ENCODE results near the gene CDC16.

CDC16 gene

DNA sequence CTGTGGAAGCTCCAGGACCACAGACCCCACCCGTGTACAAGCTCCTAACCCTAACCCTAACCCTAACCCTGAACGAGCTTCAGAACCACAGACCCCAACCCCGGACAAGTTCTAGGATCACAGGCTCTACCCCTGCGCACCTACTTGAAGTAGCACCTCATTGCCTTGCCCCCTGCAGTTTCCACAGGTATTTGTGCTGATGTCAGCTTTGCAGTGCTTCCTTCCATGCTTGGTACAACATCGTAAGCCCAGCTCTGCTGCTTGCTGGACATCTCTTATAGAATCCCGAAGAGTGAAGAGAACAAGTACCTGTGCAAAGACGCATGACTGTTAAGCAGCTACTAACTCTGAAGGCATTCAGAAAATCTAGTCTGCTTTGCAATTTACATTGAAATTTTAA is 20.7 kb upstream of the CDC16 start:
- Histone ChIP-seq H3K27me3 (ENCODE audit: insufficient read depth, insufficient read length) (no peaks in the 10 kb centered on the region), H3K36me3 (ENCODE audit: insufficient read depth, insufficient read length, low read length) (no peaks in the 10 kb centered on the region), H3K9me3 (ENCODE audit: insufficient read depth, low read length) (no peaks in the 10 kb centered on the region), H3K9ac (ENCODE audit: insufficient read length, low read depth) (no peak overlapping the region), H3K4me3 (ENCODE audit: insufficient read length, low read depth) (no peak overlapping the region), H3K4me1 (ENCODE audit: insufficient read depth, insufficient read length) (no peaks in the 10 kb centered on the region)
- no peak for TF ChIP-seq ZNF274 (IDR thresholded peaks at IDR 0.05; ENCODE audit: low read depth, low read length)
- TF ChIP-seq YY1 (IDR thresholded peaks at IDR 0.05; ENCODE audit: insufficient read depth, insufficient read length) = no peak
- no peak for TF ChIP-seq SUZ12 (IDR thresholded peaks at IDR 0.05; ENCODE audit: extremely low read depth, insufficient read depth, insufficient read length)
- no peak for DNase-seq (ENCODE audit: low read depth, low spot score)

DNA sequence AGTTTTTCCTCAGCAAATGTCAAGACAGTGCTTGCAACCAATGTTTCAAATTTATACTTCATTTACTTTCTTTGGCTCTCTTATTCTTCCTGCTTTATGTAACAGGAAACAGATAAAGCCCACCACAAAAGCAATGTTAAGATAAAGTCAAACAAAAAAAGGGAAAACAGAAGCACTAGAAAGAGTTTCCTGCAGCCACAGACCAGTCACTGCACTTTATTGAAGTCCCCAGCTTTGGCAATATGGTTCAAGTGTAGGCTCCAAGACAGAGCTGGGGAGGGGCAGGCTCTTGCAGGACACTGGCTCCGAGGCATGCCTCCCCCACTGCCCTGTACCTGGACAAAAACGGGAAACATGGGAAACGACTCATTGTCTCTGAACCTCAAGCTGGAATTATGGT is 15.3 kb upstream of the CDC16 start:
- no peak for DNase-seq (ENCODE audit: low read depth, low spot score)
- H3K27me3 ChIP-seq (ENCODE audit: insufficient read depth, insufficient read length) = no peaks in the 10 kb centered on the region
- H3K9ac ChIP-seq (ENCODE audit: insufficient read length, low read depth) = no peak overlapping the region
- H3K9me3 ChIP-seq (ENCODE audit: insufficient read depth, low read length) = no peaks in the 10 kb centered on the region
- H3K4me3 ChIP-seq (ENCODE audit: insufficient read length, low read depth) = no peak overlapping the region
- no peaks in the 10 kb centered on the region for H3K4me1 ChIP-seq (ENCODE audit: insufficient read depth, insufficient read length)
- TF ChIP-seq YY1 (IDR thresholded peaks at IDR 0.05; ENCODE audit: insufficient read depth, insufficient read length) = no peak
- TF ChIP-seq ZNF274 (IDR thresholded peaks at IDR 0.05; ENCODE audit: low read depth, low read length) = no peak
- no peak for TF ChIP-seq SUZ12 (IDR thresholded peaks at IDR 0.05; ENCODE audit: extremely low read depth, insufficient read depth, insufficient read length)
- no peaks in the 10 kb centered on the region for H3K36me3 ChIP-seq (ENCODE audit: insufficient read depth, insufficient read length, low read length)

DNA sequence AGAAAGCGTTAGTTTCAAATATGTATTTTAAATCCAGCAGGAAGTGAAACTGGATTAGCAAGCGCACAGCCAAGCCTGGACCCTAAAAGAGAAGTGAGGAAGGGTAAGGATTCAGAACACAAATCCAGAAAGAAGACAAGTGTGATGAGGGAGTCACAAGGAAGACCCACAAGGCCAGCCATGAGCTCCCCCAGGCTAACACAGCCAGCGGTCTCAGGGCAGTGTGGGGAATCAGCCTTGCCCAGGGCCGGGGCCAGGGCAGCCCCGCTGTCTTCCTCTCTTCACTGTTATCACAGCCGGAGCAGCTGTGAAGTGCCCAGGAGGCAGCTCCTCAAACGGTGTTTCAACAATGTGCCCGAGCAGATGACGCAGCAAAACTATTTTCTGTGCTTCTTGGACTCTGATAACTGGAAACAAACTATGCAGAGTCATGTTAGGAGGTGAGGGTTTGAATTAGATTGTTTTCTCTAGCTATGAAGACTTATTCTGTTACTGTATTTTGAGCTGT is 12.2 kb upstream of the CDC16 start:
- H3K4me1 ChIP-seq (ENCODE audit: insufficient read depth, insufficient read length) = peaks cover 10% of the 10 kb centered on the region
- no peak for TF ChIP-seq SUZ12 (IDR thresholded peaks at IDR 0.05; ENCODE audit: extremely low read depth, insufficient read depth, insufficient read length)
- TF ChIP-seq ZNF274 (IDR thresholded peaks at IDR 0.05; ENCODE audit: low read depth, low read length) = no peak
- no peak for TF ChIP-seq YY1 (IDR thresholded peaks at IDR 0.05; ENCODE audit: insufficient read depth, insufficient read length)
- DNase-seq (ENCODE audit: low read depth, low spot score) = no peak
- no peaks in the 10 kb centered on the region for H3K36me3 ChIP-seq (ENCODE audit: insufficient read depth, insufficient read length, low read length)
- H3K27me3 ChIP-seq (ENCODE audit: insufficient read depth, insufficient read length) = no peaks in the 10 kb centered on the region
- no peak overlapping the region for H3K9ac ChIP-seq (ENCODE audit: insufficient read length, low read depth)
- no peak overlapping the region for H3K4me3 ChIP-seq (ENCODE audit: insufficient read length, low read depth)
- no peaks in the 10 kb centered on the region for H3K9me3 ChIP-seq (ENCODE audit: insufficient read depth, low read length)

DNA sequence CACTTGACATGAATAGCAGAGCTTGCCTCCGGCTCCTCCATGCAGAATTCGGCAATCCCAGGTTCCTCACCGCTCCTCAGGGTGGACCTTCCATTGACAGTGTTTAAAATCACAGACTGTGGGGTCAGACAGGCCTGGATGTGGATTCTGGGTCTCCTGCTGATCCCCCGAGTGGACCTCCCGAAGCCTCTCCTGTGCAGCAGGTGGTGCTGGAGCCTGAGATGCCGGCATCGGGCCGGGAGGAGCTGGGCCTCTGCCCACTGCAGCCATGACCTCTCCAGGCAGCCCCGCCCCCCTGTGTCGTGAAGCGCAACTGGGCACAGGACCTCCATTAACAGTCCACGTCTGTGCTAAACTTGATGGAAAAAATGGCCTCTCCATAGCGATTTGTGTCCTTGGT is 10.5 kb upstream of the CDC16 start:
- Histone ChIP-seq H3K27me3 (ENCODE audit: insufficient read depth, insufficient read length) (no peaks in the 10 kb centered on the region), H3K9me3 (ENCODE audit: insufficient read depth, low read length) (no peaks in the 10 kb centered on the region), H3K9ac (ENCODE audit: insufficient read length, low read depth) (no peak overlapping the region), H3K4me3 (ENCODE audit: insufficient read length, low read depth) (no peak overlapping the region), H3K36me3 (ENCODE audit: insufficient read depth, insufficient read length, low read length) (no peaks in the 10 kb centered on the region), H3K4me1 (ENCODE audit: insufficient read depth, insufficient read length) (peaks cover 14% of the 10 kb centered on the region)
- no peak for DNase-seq (ENCODE audit: low read depth, low spot score)
- no peak for TF ChIP-seq SUZ12 (IDR thresholded peaks at IDR 0.05; ENCODE audit: extremely low read depth, insufficient read depth, insufficient read length)
- no peak for TF ChIP-seq ZNF274 (IDR thresholded peaks at IDR 0.05; ENCODE audit: low read depth, low read length)
- no peak for TF ChIP-seq YY1 (IDR thresholded peaks at IDR 0.05; ENCODE audit: insufficient read depth, insufficient read length)

DNA sequence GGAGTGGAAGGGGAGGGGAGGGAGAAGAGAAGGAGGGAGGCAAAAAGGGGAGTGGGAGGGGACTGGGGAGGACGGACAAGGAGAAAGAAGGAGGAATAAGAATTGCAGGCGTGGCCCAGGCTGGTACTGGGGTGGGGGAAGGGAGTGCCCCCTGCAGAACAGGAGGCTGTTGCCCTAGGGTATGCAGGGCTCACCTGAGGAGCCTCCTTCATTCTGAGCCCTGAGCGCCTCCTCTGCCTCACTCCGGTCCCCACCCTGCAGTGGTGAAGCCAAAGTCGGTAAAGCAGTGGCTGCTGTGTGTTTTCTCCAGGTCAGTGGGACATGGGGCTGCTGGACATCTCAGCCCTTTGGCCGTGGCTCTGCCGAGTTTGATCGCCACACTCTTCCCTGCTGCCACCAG is 9.1 kb upstream of the CDC16 start:
- Histone ChIP-seq H3K9ac (ENCODE audit: insufficient read length, low read depth) (no peak overlapping the region), H3K27me3 (ENCODE audit: insufficient read depth, insufficient read length) (no peaks in the 10 kb centered on the region), H3K9me3 (ENCODE audit: insufficient read depth, low read length) (no peaks in the 10 kb centered on the region), H3K4me3 (ENCODE audit: insufficient read length, low read depth) (no peak overlapping the region), H3K36me3 (ENCODE audit: insufficient read depth, insufficient read length, low read length) (no peaks in the 10 kb centered on the region), H3K4me1 (ENCODE audit: insufficient read depth, insufficient read length) (peaks cover 14% of the 10 kb centered on the region)
- no peak for TF ChIP-seq ZNF274 (IDR thresholded peaks at IDR 0.05; ENCODE audit: low read depth, low read length)
- TF ChIP-seq SUZ12 (IDR thresholded peaks at IDR 0.05; ENCODE audit: extremely low read depth, insufficient read depth, insufficient read length) = no peak
- TF ChIP-seq YY1 (IDR thresholded peaks at IDR 0.05; ENCODE audit: insufficient read depth, insufficient read length) = no peak
- DNase-seq (ENCODE audit: low read depth, low spot score) = no peak

DNA sequence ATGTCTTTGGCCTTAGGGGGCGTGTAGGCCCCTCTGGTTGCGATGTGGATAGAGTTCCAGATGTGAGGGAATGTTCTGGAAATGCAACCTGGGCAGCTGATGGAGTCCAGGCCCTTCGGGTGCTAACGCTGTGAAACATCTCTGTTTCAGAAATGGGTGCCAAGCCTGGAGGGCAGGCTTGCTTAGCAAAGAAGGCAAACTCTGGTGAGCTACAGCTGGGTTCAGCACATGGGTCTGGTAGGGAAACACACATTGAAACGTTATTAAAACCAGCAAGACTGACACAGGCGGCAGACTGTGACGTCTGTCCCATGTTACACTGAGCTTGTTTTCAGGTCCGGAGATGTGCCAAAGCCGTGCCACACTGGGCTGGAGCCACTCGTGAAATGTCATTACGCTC is 8.6 kb upstream of the CDC16 start:
- no peaks in the 10 kb centered on the region for H3K27me3 ChIP-seq (ENCODE audit: insufficient read depth, insufficient read length)

DNA sequence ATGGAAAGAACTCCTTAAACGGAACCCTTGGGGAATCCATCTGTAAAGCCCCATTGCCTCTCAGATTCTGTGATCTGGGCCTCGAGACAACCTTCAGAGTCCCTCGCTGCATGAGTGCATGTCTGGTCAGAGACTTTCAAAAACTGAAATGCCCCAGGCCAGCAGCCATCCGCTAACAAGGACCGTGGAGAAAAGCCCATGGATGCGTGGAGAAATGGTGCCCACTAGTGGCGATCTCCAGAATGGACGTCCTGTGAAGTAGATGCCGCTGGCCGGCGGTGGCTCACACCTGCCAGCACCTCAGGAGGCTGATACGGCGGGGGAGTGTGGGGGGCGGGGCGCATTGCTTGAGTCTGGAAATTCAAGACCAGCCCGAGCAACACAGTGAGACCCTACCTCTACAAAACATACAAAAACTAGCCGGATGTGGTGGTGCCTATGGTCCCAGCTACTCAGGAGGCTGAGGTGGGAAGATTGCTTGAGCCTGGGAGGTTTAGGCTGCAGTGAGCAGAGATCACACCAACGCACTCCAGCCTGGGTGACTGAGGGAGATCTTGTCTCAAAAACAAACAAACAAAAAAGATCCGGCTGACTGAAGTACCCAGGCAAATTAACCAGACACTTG is 7.9 kb upstream of the CDC16 start:
- no peaks in the 10 kb centered on the region for H3K9me3 ChIP-seq (ENCODE audit: insufficient read depth, low read length)
- H3K27me3 ChIP-seq (ENCODE audit: insufficient read depth, insufficient read length) = no peaks in the 10 kb centered on the region
- H3K9ac ChIP-seq (ENCODE audit: insufficient read length, low read depth) = no peak overlapping the region
- no peak for TF ChIP-seq ZNF274 (IDR thresholded peaks at IDR 0.05; ENCODE audit: low read depth, low read length)
- TF ChIP-seq YY1 (IDR thresholded peaks at IDR 0.05; ENCODE audit: insufficient read depth, insufficient read length) = no peak
- no peak for TF ChIP-seq SUZ12 (IDR thresholded peaks at IDR 0.05; ENCODE audit: extremely low read depth, insufficient read depth, insufficient read length)
- peaks cover 14% of the 10 kb centered on the region for H3K4me1 ChIP-seq (ENCODE audit: insufficient read depth, insufficient read length)
- DNase-seq (ENCODE audit: low read depth, low spot score) = peak; percentile 89
- H3K36me3 ChIP-seq (ENCODE audit: insufficient read depth, insufficient read length, low read length) = no peaks in the 10 kb centered on the region
- no peak overlapping the region for H3K4me3 ChIP-seq (ENCODE audit: insufficient read length, low read depth)

More for the DNA sequence above, 8.6 kb upstream of the CDC16 start:
- Histone ChIP-seq H3K4me1 (ENCODE audit: insufficient read depth, insufficient read length) (peaks cover 14% of the 10 kb centered on the region), H3K36me3 (ENCODE audit: insufficient read depth, insufficient read length, low read length) (no peaks in the 10 kb centered on the region), H3K9ac (ENCODE audit: insufficient read length, low read depth) (no peak overlapping the region), H3K4me3 (ENCODE audit: insufficient read length, low read depth) (no peak overlapping the region), H3K9me3 (ENCODE audit: insufficient read depth, low read length) (no peaks in the 10 kb centered on the region)
- no peak for DNase-seq (ENCODE audit: low read depth, low spot score)
- TF ChIP-seq SUZ12 (IDR thresholded peaks at IDR 0.05; ENCODE audit: extremely low read depth, insufficient read depth, insufficient read length) = no peak

Data from NT2/D1 (cell line).